ENCODE measurements around the gene PCCA.

DNA sequence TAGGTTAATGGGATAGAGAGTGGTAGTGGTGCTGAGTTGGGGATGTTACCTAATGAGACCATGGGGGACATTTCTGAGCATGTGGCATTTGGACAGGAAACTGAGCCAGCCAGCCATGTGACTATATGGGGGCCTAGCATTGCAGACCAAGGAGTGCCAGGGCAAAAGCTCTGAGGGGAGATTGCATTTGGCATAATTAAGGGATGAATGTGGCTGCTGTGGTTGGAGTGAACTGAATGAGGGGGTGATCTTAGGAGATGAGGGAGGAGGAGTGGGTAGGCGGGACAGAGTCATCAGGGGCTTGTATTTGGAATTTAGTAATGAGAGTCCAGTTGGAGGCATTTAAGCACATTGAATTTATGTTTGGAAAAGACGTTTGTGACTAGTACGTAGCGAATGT, 6.6 kb downstream of the PCCA start:
- TF ChIP-seq, protein P1, sequence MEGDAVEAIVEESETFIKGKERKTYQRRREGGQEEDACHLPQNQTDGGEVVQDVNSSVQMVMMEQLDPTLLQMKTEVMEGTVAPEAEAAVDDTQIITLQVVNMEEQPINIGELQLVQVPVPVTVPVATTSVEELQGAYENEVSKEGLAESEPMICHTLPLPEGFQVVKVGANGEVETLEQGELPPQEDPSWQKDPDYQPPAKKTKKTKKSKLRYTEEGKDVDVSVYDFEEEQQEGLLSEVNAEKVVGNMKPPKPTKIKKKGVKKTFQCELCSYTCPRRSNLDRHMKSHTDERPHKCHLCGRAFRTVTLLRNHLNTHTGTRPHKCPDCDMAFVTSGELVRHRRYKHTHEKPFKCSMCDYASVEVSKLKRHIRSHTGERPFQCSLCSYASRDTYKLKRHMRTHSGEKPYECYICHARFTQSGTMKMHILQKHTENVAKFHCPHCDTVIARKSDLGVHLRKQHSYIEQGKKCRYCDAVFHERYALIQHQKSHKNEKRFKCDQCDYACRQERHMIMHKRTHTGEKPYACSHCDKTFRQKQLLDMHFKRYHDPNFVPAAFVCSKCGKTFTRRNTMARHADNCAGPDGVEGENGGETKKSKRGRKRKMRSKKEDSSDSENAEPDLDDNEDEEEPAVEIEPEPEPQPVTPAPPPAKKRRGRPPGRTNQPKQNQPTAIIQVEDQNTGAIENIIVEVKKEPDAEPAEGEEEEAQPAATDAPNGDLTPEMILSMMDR (IDR thresholded peaks at IDR 0.05), result no peak
- TF ChIP-seq POLR2A (IDR thresholded peaks at IDR 0.05), result no peak
